Esophagus squamous epithelium (tissue), 4 donors: ENCODE results near the gene DUSP16.

Source experiments
- CTCF ChIP-seq, 6 experiments: fragments of 450-650 bp in 4 of 6; fragments of 200-600 bp in 2 of 6; sonication (generic) in 2 of 6; IDR thresholded peaks; one replicate each; pipeline ENCODE4 v1.5.1; 2016 to 2019; ENCODE audit warnings: antibody characterized with exemption in 6 of 6, mild to moderate bottlenecking in 4 of 6, moderate library complexity in 4 of 6
- POLR2A ChIP-seq, 4 donors: fragments of 450-650 bp; IDR thresholded peaks; one replicate each; pipeline ENCODE4 v1.6.1; 2017; ENCODE audit warnings: antibody characterized with exemption in 4 of 4, mild to moderate bottlenecking in 4 of 4, moderate library complexity in 3 of 4

- no peak for TF ChIP-seq CTCF (IDR thresholded peaks at IDR 0.05)
- no peak for TF ChIP-seq POLR2A (IDR thresholded peaks at IDR 0.05)
Measured at GRCh38 chr12:12606781-12607589, 44.3 kb upstream of the DUSP16 start.
